Measurements from ENCODE around the gene ZNF2. TPM values are rescaled to one million over a fixed set of nuclear protein-coding genes. Genes with fewer than 3 reads are reported as not detected.

ZNF2 gene
- total RNA-seq, 1 experiment from 2014 or later, result 2.4 TPM

DNA sequence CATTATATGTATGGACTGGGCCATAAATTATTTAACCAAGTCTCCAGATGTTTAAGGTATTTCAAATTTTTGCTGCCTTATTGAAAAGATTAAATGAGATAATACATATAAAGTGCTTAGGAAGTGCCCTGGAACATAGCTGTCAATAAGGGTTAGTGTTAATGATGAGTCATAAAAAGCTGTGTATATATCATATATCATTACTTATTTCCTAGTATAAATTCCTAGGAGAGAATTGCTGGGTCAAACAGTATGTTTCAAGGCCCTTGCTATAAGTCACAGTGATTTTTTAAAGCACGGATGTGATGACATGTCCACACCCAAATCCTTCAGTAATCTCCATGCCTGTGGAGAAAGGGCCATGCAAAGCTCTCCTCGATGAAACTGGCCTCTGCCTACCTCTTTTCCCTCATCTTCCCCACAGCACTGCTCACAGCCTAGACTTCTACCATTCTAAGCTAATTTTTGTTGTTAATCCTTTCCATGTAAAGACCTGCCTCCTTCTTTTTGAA lies 8.5 kb downstream of the ZNF2 start (continued):
- TF ChIP-seq, protein P1, sequence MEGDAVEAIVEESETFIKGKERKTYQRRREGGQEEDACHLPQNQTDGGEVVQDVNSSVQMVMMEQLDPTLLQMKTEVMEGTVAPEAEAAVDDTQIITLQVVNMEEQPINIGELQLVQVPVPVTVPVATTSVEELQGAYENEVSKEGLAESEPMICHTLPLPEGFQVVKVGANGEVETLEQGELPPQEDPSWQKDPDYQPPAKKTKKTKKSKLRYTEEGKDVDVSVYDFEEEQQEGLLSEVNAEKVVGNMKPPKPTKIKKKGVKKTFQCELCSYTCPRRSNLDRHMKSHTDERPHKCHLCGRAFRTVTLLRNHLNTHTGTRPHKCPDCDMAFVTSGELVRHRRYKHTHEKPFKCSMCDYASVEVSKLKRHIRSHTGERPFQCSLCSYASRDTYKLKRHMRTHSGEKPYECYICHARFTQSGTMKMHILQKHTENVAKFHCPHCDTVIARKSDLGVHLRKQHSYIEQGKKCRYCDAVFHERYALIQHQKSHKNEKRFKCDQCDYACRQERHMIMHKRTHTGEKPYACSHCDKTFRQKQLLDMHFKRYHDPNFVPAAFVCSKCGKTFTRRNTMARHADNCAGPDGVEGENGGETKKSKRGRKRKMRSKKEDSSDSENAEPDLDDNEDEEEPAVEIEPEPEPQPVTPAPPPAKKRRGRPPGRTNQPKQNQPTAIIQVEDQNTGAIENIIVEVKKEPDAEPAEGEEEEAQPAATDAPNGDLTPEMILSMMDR (IDR thresholded peaks at IDR 0.05), result no peak
- no peak for TF ChIP-seq TEAD4 (CRISPR knock-in tag; IDR thresholded peaks at IDR 0.05)
- TF ChIP-seq ESRRA (CRISPR knock-in tag; IDR thresholded peaks at IDR 0.05; ENCODE audit: borderline replicate concordance), result no peak
- no peak for TF ChIP-seq JAZF1 (CRISPR knock-in tag; IDR thresholded peaks at IDR 0.05)
- no peak for TF ChIP-seq PRRX2 (CRISPR knock-in tag; IDR thresholded peaks at IDR 0.05)
- no peak for TF ChIP-seq ZSCAN18 (CRISPR knock-in tag; IDR thresholded peaks at IDR 0.05)
- TF ChIP-seq HMGA2 (CRISPR knock-in tag; IDR thresholded peaks at IDR 0.05), result no peak
- TF ChIP-seq ZNF138 (CRISPR knock-in tag; conservative IDR thresholded peaks at IDR 0.05), result no peak

GRCh38 chr2:95179451-95179850 lies 13.8 kb downstream of the ZNF2 start:
- POLR2A ChIA-PET, result no interaction called here
- H3K4me1 Mint-ChIP-seq, result no peaks in the 10 kb centered on the region
- no peak overlapping the region for H3K27ac Mint-ChIP-seq
- ATAC-seq (no peak), DNase-seq (ENCODE audit: low spot score) (no peak)
- peaks cover 26% of the 10 kb centered on the region for H3K36me3 Mint-ChIP-seq
- no peak overlapping the region for H3K4me3 Mint-ChIP-seq
- no peaks in the 10 kb centered on the region; the same call in 1 of the 2 replicates for H3K9me3 Mint-ChIP-seq
- H3K27me3 Mint-ChIP-seq (ENCODE audit: low read depth), result no peaks in the 10 kb centered on the region
- CTCF ChIA-PET, result interaction anchor here (0.9 kb wide), 1 partner anchor 52 kb away, joined by 4 read pairs; no protein-coding TSS in a partner anchor
- TF ChIP-seq, protein P2, sequence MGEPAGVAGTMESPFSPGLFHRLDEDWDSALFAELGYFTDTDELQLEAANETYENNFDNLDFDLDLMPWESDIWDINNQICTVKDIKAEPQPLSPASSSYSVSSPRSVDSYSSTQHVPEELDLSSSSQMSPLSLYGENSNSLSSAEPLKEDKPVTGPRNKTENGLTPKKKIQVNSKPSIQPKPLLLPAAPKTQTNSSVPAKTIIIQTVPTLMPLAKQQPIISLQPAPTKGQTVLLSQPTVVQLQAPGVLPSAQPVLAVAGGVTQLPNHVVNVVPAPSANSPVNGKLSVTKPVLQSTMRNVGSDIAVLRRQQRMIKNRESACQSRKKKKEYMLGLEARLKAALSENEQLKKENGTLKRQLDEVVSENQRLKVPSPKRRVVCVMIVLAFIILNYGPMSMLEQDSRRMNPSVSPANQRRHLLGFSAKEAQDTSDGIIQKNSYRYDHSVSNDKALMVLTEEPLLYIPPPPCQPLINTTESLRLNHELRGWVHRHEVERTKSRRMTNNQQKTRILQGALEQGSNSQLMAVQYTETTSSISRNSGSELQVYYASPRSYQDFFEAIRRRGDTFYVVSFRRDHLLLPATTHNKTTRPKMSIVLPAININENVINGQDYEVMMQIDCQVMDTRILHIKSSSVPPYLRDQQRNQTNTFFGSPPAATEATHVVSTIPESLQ (CRISPR knock-in tag; IDR thresholded peaks at IDR 0.05), result no peak
- TF ChIP-seq, protein P3, sequence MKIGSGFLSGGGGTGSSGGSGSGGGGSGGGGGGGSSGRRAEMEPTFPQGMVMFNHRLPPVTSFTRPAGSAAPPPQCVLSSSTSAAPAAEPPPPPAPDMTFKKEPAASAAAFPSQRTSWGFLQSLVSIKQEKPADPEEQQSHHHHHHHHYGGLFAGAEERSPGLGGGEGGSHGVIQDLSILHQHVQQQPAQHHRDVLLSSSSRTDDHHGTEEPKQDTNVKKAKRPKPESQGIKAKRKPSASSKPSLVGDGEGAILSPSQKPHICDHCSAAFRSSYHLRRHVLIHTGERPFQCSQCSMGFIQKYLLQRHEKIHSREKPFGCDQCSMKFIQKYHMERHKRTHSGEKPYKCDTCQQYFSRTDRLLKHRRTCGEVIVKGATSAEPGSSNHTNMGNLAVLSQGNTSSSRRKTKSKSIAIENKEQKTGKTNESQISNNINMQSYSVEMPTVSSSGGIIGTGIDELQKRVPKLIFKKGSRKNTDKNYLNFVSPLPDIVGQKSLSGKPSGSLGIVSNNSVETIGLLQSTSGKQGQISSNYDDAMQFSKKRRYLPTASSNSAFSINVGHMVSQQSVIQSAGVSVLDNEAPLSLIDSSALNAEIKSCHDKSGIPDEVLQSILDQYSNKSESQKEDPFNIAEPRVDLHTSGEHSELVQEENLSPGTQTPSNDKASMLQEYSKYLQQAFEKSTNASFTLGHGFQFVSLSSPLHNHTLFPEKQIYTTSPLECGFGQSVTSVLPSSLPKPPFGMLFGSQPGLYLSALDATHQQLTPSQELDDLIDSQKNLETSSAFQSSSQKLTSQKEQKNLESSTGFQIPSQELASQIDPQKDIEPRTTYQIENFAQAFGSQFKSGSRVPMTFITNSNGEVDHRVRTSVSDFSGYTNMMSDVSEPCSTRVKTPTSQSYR (CRISPR knock-in tag; IDR thresholded peaks at IDR 0.05), result no peak
- no peak for TF ChIP-seq AR (CRISPR knock-in tag; IDR thresholded peaks at IDR 0.05)
- TF ChIP-seq SMAD4 (CRISPR knock-in tag; IDR thresholded peaks at IDR 0.05), result no peak

- ATAC-seq (no peak), DNase-seq (ENCODE audit: low spot score) (no peak)
- Mint-ChIP-seq H3K4me1 (no peaks in the 10 kb centered on the region), H3K36me3 (peaks cover 26% of the 10 kb centered on the region), H3K4me3 (no peak overlapping the region), H3K9me3 (no peaks in the 10 kb centered on the region; the same call in 1 of the 2 replicates), H3K27ac (no peak overlapping the region), H3K27me3 (ENCODE audit: low read depth) (no peaks in the 10 kb centered on the region)
- POLR2A ChIA-PET, result no interaction called here
- CTCF ChIA-PET, result no interaction called here
- TF ChIP-seq CDX4 (CRISPR knock-in tag; IDR thresholded peaks at IDR 0.05; ENCODE audit: borderline replicate concordance), result no peak
- TF ChIP-seq, protein P4, sequence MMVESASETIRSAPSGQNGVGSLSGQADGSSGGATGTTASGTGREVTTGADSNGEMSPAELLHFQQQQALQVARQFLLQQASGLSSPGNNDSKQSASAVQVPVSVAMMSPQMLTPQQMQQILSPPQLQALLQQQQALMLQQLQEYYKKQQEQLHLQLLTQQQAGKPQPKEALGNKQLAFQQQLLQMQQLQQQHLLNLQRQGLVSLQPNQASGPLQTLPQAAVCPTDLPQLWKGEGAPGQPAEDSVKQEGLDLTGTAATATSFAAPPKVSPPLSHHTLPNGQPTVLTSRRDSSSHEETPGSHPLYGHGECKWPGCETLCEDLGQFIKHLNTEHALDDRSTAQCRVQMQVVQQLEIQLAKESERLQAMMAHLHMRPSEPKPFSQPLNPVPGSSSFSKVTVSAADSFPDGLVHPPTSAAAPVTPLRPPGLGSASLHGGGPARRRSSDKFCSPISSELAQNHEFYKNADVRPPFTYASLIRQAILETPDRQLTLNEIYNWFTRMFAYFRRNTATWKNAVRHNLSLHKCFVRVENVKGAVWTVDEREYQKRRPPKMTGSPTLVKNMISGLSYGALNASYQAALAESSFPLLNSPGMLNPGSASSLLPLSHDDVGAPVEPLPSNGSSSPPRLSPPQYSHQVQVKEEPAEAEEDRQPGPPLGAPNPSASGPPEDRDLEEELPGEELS (CRISPR knock-in tag; IDR thresholded peaks at IDR 0.05), result no peak
- TF ChIP-seq, protein P5, sequence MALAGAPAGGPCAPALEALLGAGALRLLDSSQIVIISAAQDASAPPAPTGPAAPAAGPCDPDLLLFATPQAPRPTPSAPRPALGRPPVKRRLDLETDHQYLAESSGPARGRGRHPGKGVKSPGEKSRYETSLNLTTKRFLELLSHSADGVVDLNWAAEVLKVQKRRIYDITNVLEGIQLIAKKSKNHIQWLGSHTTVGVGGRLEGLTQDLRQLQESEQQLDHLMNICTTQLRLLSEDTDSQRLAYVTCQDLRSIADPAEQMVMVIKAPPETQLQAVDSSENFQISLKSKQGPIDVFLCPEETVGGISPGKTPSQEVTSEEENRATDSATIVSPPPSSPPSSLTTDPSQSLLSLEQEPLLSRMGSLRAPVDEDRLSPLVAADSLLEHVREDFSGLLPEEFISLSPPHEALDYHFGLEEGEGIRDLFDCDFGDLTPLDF (CRISPR knock-in tag; IDR thresholded peaks at IDR 0.05), result no peak
- TF ChIP-seq ZNF671 (CRISPR knock-in tag; IDR thresholded peaks at IDR 0.05), result no peak
- TF ChIP-seq SMAD4 (CRISPR knock-in tag; IDR thresholded peaks at IDR 0.05), result no peak
These were observed 16.2 kb downstream of the ZNF2 start for GRCh38 chr2:95181774-95182173.
